SK-N-MC (cell line): ENCODE measurements around the gene RGS7BP.

Experiments
- DNase-seq: peaks from one replicate; pipeline ENCODE4 v3.0.0-alpha.2; 2011; ENCODE audit warnings: low read depth, low spot score
- H3K27ac ChIP-seq: fragments of 200-600 bp; sonication (generic); 2 replicates; pipeline ENCODE4 v1.5.1; 2016; ENCODE audit warnings: mixed run types
- H3K36me3 ChIP-seq: fragments of 200-600 bp; sonication (generic); 2 replicates; pipeline ENCODE4 v1.6.1; 2017; ENCODE audit warnings: antibody characterized with exemption, low read length, mixed read lengths; ENCODE audit not compliant: insufficient read depth
- H3K4me3 ChIP-seq: fragments of 200-600 bp; sonication (generic); 2 replicates; pipeline ENCODE4 v1.5.1; 2016
- H3K9ac ChIP-seq: fragments of 200-600 bp; sonication (generic); 2 replicates; pipeline ENCODE4 v1.8.0; 2017; ENCODE audit warnings: mixed run types, mixed read lengths; ENCODE audit not compliant: insufficient read length
- H3K9me3 ChIP-seq: fragments of 200-600 bp; sonication (generic); 2 replicates; pipeline ENCODE4 v1.6.1; 2017; ENCODE audit warnings: low read depth, mild to moderate bottlenecking, antibody characterized with exemption, low read length, moderate library complexity, mixed read lengths
- EZH2 ChIP-seq: fragments of 200-600 bp; sonication (generic); IDR thresholded peaks from one replicate; pipeline ENCODE4 v1.6.1; 2017; ENCODE audit warnings: antibody characterized with exemption
- FOXP2 ChIP-seq: optimal IDR thresholded peaks from 2 replicates; pipeline ENCODE3; 2011; ENCODE audit warnings: mild to moderate bottlenecking, moderate library complexity; ENCODE audit not compliant: insufficient read depth; ENCODE audit errors: extremely low read length, control extremely low read depth
- POLR2AphosphoS5 ChIP-seq: IDR thresholded peaks from 2 replicates; pipeline ENCODE4 v1.6.1; 2012; ENCODE audit warnings: mild to moderate bottlenecking, low read depth, low read length, borderline replicate concordance

The RGS7BP gene

DNA sequence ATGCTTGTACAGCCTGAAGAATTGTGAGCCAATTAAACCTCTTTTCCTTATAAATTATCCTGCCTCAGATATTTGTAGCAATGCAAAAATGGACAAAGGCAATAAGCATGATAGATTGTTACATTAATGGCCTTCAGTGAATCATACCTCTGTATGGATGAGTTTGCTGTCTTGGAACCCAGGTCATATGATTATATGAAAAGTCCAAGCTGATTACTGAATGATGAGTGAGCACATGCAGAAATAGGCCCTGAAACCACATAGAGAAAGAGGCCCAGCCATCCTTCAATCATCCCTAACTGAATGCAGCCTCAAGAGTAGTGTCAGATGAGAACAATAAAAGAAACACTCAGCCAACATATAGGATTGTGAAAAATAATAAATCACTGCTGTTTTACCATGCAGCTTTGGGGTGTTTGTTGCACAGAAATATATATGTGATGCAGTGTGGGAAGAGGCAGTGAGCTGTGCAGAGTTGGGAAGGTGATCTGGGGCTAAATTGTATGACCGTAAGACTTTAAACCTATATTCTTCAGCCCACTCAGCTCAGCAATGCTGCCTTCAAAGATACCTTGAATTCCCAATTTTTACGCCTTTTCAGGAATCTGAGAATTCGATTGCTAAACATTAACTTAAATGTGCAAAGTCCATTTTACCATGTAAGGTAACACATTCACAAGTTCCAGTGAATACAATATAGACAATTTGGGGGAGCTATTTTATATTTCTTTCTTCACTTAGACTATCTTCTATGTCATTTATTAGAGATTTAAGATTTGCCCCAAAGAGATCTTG is 148.1 kb downstream of the RGS7BP start:
- H3K9ac ChIP-seq: no peak overlapping the region
- TF ChIP-seq EZH2 (no peak), POLR2AphosphoS5 (no peak), FOXP2 (no peak)
- no peaks in the 10 kb centered on the region for H3K9me3 ChIP-seq
- no peaks in the 10 kb centered on the region for H3K36me3 ChIP-seq
- DNase-seq: no peak
- no peak overlapping the region for H3K4me3 ChIP-seq
- no peak overlapping the region for H3K27ac ChIP-seq

- Histone ChIP-seq H3K36me3 (no peaks in the 10 kb centered on the region), H3K9me3 (no peaks in the 10 kb centered on the region), H3K4me3 (no peak overlapping the region), H3K27ac (no peak overlapping the region), H3K9ac (no peak overlapping the region)
- DNase-seq: no peak
- TF ChIP-seq EZH2: no peak
- TF ChIP-seq POLR2AphosphoS5: no peak
Observed at GRCh38 chr5:64654561-64654938, 148.7 kb downstream of the RGS7BP start.

DNA sequence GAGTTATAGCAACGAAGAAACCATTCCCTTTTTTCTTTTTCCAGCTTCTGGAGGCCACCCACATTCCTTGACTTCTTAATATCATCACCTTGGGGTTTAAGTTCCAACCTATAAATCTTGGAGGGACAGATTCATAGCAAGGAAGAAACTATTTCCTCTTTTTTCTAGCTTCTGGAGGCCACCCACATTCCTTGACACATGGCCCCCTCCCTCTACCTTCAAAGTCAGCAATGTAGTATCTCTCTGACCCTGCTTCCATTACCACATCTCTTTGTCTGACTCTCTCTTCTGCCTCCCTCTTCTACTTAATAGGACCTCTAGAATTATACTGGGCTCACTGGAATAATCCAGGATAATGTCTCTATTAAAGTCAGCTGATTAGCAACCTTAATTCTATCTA is 149.8 kb downstream of the RGS7BP start:
- Histone ChIP-seq H3K36me3 (no peaks in the 10 kb centered on the region), H3K9ac (no peak overlapping the region), H3K27ac (no peak overlapping the region), H3K9me3 (no peaks in the 10 kb centered on the region), H3K4me3 (no peak overlapping the region)
- TF ChIP-seq FOXP2 (no peak), POLR2AphosphoS5 (no peak), EZH2 (no peak)
- DNase-seq: no peak

DNA sequence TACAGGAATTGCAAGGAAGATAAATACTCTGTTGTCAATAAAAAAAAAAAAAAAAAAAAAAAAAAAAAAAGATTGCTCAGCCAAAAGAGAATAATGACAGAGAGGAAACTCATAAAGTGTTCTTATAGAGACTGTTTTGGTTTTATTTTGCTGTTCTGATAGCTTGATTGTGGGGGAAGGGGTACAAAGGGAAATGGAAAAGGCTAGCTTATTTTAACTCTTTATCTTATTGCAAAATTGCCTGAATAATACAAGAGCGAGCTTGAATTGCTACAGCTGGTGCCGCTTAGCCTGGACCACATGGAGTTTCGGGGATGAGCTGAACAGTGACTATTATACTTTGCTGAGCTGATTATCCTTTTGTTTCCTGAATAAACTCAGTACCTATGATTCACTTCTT is 153.5 kb downstream of the RGS7BP start:
- no peak for TF ChIP-seq FOXP2
- Histone ChIP-seq H3K9ac (no peak overlapping the region), H3K4me3 (no peak overlapping the region; the same call in 1 of the 2 replicates), H3K9me3 (no peaks in the 10 kb centered on the region), H3K27ac (no peak overlapping the region), H3K36me3 (no peaks in the 10 kb centered on the region)
- DNase-seq: no peak
